Measurements from ENCODE around the gene SERPINA9. TPM values are rescaled to one million over a fixed set of nuclear protein-coding genes. Genes with fewer than 3 reads are reported as not detected.

The SERPINA9 gene
- total and polyA plus RNA-seq, 4 experiments from 2014 or later: not detected

DNA sequence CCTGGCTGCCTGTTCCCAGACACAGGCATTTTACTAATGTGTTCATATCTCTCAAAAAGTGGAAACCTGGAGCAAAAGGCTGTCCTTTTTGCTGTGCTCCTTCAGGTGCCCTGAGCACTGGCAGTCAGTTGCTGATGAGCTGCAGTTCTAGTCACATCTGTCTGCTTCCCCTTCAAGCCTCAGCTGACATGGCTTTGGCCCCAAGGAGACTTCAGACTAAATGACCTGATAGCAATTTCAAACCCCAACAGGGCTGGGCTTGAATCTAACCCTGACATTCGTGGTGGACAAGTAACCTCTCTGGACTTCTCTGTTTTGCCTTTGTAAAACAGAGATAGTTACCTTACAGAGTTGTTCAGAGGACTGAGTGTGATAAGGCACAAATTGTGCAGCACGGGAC lies 5.7 kb downstream of the SERPINA9 start:
- ChIA-PET CTCF (ENCODE audit: partially characterized antibody) (no interaction called here), POLR2A (ENCODE audit: partially characterized antibody) (no interaction called here)
- H3K36me3 Mint-ChIP-seq: peaks cover 0 to 6% of the 10 kb centered on the region in 2 donors
- H3K9me3 ChIP-seq (ENCODE audit: control insufficient read depth in 1 of 2, low read length in 2 of 2): no peaks in the 10 kb centered on the region
- peaks cover 17% of the 10 kb centered on the region in 2 donors for H3K27me3 Mint-ChIP-seq
- no peak overlapping the region for H3K4me3 Mint-ChIP-seq
- no peak overlapping the region for H3K27ac Mint-ChIP-seq
- no peaks in the 10 kb centered on the region for H3K4me1 ChIP-seq (ENCODE audit: insufficient read depth, low read length)
- no peaks in the 10 kb centered on the region for H3K36me3 ChIP-seq (ENCODE audit: insufficient read depth, low read length)
- H3K4me3 ChIP-seq (ENCODE audit: low read length in 2 of 2): no peak overlapping the region
- no peak overlapping the region for H3K27ac ChIP-seq (ENCODE audit: low read depth, low read length)
- DNase-seq: no peak
- no peaks in the 10 kb centered on the region for H3K4me1 Mint-ChIP-seq
- H3K9me3 Mint-ChIP-seq: peaks cover 0 to 12% (median 5%) of the 10 kb centered on the region in 8 donors
- intact Hi-C loops (cut with micrococcal nuclease): no loop called here
- peaks cover 3% of the 10 kb centered on the region for H3K27me3 ChIP-seq (ENCODE audit: insufficient read depth, low read length)

DNA sequence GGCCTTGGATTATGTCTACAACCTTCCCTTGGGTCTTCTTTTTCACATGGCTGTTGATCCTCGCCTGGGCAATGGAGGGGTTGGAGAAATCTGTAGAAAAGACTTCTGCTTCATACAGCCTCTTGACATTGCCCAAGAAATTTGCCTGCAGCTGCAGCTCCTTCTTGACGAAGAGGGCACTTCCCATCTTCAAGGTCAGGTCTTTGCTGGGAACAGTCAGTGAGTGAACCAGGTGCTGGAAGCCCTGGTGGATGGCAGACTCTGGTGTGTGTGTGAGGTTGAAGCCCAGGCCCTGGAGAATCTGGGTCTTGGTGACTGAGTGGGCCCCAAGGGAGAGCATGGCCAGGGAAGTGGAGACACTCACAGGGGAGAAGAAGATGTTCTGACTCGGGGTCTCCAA lies 6.7 kb downstream of the SERPINA9 start:
- intact Hi-C loops (cut with micrococcal nuclease): no loop called here
- H3K36me3 Mint-ChIP-seq: peaks cover 0 to 6% of the 10 kb centered on the region in 2 donors
- peaks cover 0 to 12% (median 6%) of the 10 kb centered on the region in 8 donors for H3K9me3 Mint-ChIP-seq
- DNase-seq: no peak
- no peak overlapping the region for H3K27ac Mint-ChIP-seq
- no peak overlapping the region for H3K27ac ChIP-seq (ENCODE audit: low read depth, low read length)
- no peaks in the 10 kb centered on the region for H3K36me3 ChIP-seq (ENCODE audit: insufficient read depth, low read length)
- POLR2A ChIA-PET (ENCODE audit: partially characterized antibody): no interaction called here
- peaks cover 17% of the 10 kb centered on the region in 2 donors for H3K27me3 Mint-ChIP-seq
- H3K4me3 Mint-ChIP-seq: no peak overlapping the region
- CTCF ChIA-PET (ENCODE audit: partially characterized antibody): no interaction called here
- H3K9me3 ChIP-seq (ENCODE audit: control insufficient read depth in 1 of 2, low read length in 2 of 2): no peaks in the 10 kb centered on the region
- H3K4me1 Mint-ChIP-seq: no peaks in the 10 kb centered on the region
- H3K4me3 ChIP-seq (ENCODE audit: low read length in 2 of 2): no peak overlapping the region
- peaks cover 3% of the 10 kb centered on the region for H3K27me3 ChIP-seq (ENCODE audit: insufficient read depth, low read length)
- H3K4me1 ChIP-seq (ENCODE audit: insufficient read depth, low read length): no peaks in the 10 kb centered on the region

DNA sequence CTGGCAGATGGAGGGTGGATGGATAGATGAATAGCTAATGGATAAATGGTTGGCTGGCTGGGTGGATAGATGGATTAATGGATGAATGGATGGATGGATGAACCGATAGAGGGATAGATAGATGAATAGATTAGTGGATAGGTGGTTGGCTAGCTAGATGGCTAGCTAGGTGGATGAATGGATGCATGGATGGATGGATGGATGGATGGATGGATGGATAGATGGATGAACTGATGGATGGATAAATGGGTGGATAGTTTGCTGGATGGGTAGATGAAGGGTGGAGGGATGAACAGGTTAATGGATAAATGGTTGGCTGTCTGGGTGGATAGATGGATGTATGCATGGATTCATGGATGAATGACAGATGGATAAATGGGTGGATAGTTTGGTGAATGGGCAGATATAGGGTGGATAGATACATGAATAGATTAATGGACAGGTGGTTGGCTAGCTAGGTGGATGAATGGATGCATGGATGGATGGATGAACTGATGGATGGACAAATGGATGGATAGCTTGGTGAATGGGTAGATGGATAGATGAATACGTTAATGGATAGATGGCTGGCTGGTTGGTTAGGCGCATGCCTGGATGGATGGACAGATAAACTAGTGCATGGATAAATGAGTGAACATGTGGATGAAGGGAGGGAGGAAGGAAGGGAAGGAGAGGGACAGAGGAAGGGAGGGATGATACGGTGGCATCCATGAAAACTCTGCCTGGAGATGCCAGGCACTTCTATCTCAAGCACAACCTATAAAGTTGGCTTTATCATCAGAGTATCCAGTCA lies 8.1 kb downstream of the SERPINA9 start:
- Mint-ChIP-seq H3K9me3 (peaks cover 0 to 17% (median 8%) of the 10 kb centered on the region in 8 donors), H3K27me3 (peaks cover 18% of the 10 kb centered on the region in 2 donors), H3K4me1 (no peaks in the 10 kb centered on the region), H3K4me3 (no peak overlapping the region), H3K36me3 (peaks cover 0 to 6% of the 10 kb centered on the region in 2 donors), H3K27ac (no peak overlapping the region)
- H3K27me3 ChIP-seq (ENCODE audit: insufficient read depth, low read length): peaks cover 3% of the 10 kb centered on the region
- no peaks in the 10 kb centered on the region for H3K4me1 ChIP-seq (ENCODE audit: insufficient read depth, low read length)
- DNase-seq: no peak
- no peaks in the 10 kb centered on the region for H3K36me3 ChIP-seq (ENCODE audit: insufficient read depth, low read length)
- ChIA-PET POLR2A (ENCODE audit: partially characterized antibody) (no interaction called here), CTCF (ENCODE audit: partially characterized antibody) (interaction anchor here (1.0 kb wide), 1 partner anchor 18 kb away, joined by 4 read pairs; no protein-coding TSS in a partner anchor)
- H3K9me3 ChIP-seq (ENCODE audit: control insufficient read depth in 1 of 2, low read length in 2 of 2): no peaks in the 10 kb centered on the region
- no peak overlapping the region for H3K4me3 ChIP-seq (ENCODE audit: low read length in 2 of 2)
- no peak overlapping the region for H3K27ac ChIP-seq (ENCODE audit: low read depth, low read length)
- intact Hi-C loops (cut with micrococcal nuclease): no loop called here

DNA sequence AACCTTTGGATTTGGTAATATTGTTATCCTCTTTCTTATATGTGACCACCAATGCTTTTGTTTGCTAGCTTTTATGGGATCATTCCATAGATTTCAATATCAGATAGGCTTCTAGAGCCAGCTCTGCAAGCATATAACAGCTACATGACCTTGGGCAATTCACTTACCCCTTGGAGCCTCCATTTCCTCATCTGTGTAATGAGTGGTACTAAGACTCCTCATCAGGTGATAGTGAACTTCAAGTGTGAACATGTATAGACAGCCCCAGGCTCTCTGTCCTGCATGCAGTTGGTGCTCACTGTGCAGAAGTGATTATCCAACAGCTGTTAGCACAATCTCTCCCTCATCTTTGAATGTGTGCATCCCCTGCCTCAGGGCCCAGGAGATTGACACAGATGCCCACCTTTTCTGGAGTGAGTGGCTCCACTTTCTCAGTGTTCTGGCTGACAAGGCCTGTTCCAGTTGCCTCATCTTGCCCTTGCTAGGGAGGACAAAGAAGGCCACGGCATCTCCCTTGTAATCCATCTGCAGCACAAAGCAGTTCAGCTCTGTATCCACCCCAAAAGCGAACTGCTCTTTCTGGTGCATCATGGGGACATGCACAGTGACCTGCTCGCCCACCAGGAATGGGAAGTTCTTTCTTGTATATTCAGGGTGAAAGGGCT lies 9.2 kb downstream of the SERPINA9 start:
- DNase-seq: no peak
- intact Hi-C loops (cut with micrococcal nuclease): no loop called here
- ChIA-PET CTCF (ENCODE audit: partially characterized antibody) (interaction anchor here (1.2 kb wide), 1 partner anchor 19 kb away, joined by 3 read pairs; no protein-coding TSS in a partner anchor), POLR2A (ENCODE audit: partially characterized antibody) (no interaction called here)
- no peak overlapping the region for H3K27ac Mint-ChIP-seq
- no peaks in the 10 kb centered on the region for H3K9me3 ChIP-seq (ENCODE audit: control insufficient read depth in 1 of 2, low read length in 2 of 2)
- no peak overlapping the region for H3K4me3 ChIP-seq (ENCODE audit: low read length in 2 of 2)
- H3K9me3 Mint-ChIP-seq: peaks cover 0 to 17% (median 9%) of the 10 kb centered on the region in 8 donors
- peaks cover 0 to 6% of the 10 kb centered on the region in 2 donors for H3K36me3 Mint-ChIP-seq
- H3K36me3 ChIP-seq (ENCODE audit: insufficient read depth, low read length): no peaks in the 10 kb centered on the region
- no peaks in the 10 kb centered on the region for H3K4me1 Mint-ChIP-seq
- no peaks in the 10 kb centered on the region for H3K27me3 ChIP-seq (ENCODE audit: insufficient read depth, low read length)
- no peak overlapping the region for H3K4me3 Mint-ChIP-seq
- peaks cover 11 to 18% of the 10 kb centered on the region in 2 donors for H3K27me3 Mint-ChIP-seq
- no peaks in the 10 kb centered on the region for H3K4me1 ChIP-seq (ENCODE audit: insufficient read depth, low read length)
- H3K27ac ChIP-seq (ENCODE audit: low read depth, low read length): no peak overlapping the region

DNA sequence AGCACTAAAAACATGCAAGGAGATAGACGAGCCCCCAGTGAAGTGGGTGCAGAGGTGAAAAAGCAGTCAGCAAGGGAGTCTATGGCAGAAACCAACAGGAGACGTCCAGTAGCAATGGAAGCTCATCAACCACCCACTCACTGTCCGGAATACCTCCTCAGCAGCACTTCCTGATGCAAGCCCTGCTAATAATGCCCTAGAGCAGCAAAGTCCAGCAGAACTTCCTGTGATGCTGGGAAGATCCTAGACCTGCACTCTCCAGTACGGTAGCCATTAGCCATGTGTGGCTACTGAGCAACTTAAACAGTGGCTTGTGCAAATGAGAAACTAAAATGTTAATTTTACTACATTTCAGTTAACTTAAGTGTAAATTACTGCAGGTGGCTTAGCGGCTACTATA lies 11.0 kb downstream of the SERPINA9 start:
- H3K27me3 Mint-ChIP-seq: peaks cover 9 to 20% of the 10 kb centered on the region in 2 donors
- ChIA-PET CTCF (ENCODE audit: partially characterized antibody) (no interaction called here), POLR2A (ENCODE audit: partially characterized antibody) (no interaction called here)
- H3K27ac Mint-ChIP-seq: no peak overlapping the region
- H3K36me3 ChIP-seq (ENCODE audit: insufficient read depth, low read length): no peaks in the 10 kb centered on the region
- no peaks in the 10 kb centered on the region for H3K4me1 ChIP-seq (ENCODE audit: insufficient read depth, low read length)
- H3K9me3 Mint-ChIP-seq: peaks cover 2 to 22% (median 9%) of the 10 kb centered on the region in 8 donors
- H3K27me3 ChIP-seq (ENCODE audit: insufficient read depth, low read length): no peaks in the 10 kb centered on the region
- peaks cover 0 to 6% of the 10 kb centered on the region in 2 donors for H3K36me3 Mint-ChIP-seq
- H3K4me3 Mint-ChIP-seq: no peak overlapping the region
- intact Hi-C loops (cut with micrococcal nuclease): no loop called here
- H3K9me3 ChIP-seq (ENCODE audit: control insufficient read depth in 1 of 2, low read length in 2 of 2): no peaks in the 10 kb centered on the region
- H3K4me1 Mint-ChIP-seq: no peaks in the 10 kb centered on the region
- no peak overlapping the region for H3K27ac ChIP-seq (ENCODE audit: low read depth, low read length)
- H3K4me3 ChIP-seq (ENCODE audit: low read length in 2 of 2): no peak overlapping the region
- no peak for DNase-seq

DNA sequence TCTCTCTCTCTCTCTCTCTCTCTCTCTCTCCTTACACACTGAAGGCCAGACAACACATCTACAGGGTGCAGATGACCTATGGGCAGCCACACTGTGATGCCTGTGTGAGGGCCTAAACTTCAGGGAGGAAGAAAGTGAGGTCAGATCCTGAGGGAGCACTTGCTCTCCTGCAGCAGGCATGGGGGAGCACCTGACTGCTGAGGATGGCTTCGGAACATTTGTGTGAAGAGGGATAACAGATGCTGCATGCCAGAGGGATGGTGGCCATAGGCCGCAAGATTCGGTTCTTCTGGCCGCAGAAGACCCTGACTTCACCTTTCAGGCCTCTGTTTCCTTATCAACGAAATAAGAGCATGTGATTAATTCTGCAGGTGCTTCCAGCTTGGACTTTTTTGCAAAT lies 11.7 kb downstream of the SERPINA9 start:
- Mint-ChIP-seq H3K27me3 (peaks cover 9 to 20% of the 10 kb centered on the region in 2 donors), H3K27ac (no peak overlapping the region), H3K36me3 (peaks cover 0 to 6% of the 10 kb centered on the region in 2 donors), H3K9me3 (peaks cover 2 to 22% (median 9%) of the 10 kb centered on the region in 8 donors), H3K4me1 (no peaks in the 10 kb centered on the region), H3K4me3 (no peak overlapping the region)
- intact Hi-C loops (cut with micrococcal nuclease): no loop called here
- no peak for DNase-seq
- Histone ChIP-seq H3K36me3 (ENCODE audit: insufficient read depth, low read length) (no peaks in the 10 kb centered on the region), H3K9me3 (ENCODE audit: control insufficient read depth in 1 of 2, low read length in 2 of 2) (no peaks in the 10 kb centered on the region), H3K4me1 (ENCODE audit: insufficient read depth, low read length) (no peaks in the 10 kb centered on the region), H3K27me3 (ENCODE audit: insufficient read depth, low read length) (no peaks in the 10 kb centered on the region), H3K4me3 (ENCODE audit: low read length in 2 of 2) (no peak overlapping the region), H3K27ac (ENCODE audit: low read depth, low read length) (no peak overlapping the region)
- CTCF ChIA-PET (ENCODE audit: partially characterized antibody): no interaction called here
- POLR2A ChIA-PET (ENCODE audit: partially characterized antibody): no interaction called here

DNA sequence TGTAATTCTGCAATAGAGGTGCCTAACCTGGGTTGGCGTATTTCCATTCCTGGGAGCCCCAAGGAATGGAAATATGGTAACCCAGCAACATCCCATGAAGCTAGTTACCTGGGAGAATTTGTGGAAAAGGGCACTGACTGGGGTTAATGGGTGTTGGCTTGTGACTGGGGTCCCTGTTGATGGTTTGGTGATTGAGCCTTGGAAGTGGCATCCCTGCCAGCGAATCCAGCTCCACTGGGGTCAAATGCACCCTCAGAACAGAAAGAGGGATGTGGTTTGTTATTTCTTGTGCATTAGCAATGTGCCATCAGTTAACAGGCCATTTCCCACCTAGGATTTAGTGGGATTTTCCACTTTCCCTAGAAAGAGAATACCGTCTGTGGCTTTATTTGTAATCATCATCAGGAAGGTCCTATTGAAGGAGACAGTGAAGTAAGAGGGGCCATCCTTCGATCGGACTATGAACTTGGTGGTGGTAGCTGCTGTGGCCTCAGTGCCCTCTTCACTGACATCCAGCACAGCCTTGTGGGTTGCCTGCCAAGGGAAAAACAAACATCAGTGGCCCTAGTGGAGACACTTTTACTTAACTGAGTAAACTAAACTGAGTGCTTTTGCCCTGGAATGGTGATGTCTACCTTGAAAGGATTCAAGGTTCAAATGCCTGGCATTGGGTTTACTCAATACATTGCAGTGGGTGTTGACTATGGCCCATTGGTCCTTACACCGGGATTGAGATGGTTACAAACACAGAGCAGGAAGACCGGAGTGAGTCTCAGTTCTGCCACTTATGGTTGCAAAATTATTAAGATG lies 13.0 kb downstream of the SERPINA9 start:
- H3K36me3 Mint-ChIP-seq: peaks cover 0 to 6% of the 10 kb centered on the region in 2 donors
- intact Hi-C loops (cut with micrococcal nuclease): no loop called here
- Histone ChIP-seq H3K27ac (ENCODE audit: low read depth, low read length) (no peak overlapping the region), H3K27me3 (ENCODE audit: insufficient read depth, low read length) (no peaks in the 10 kb centered on the region), H3K9me3 (ENCODE audit: control insufficient read depth in 1 of 2, low read length in 2 of 2) (no peaks in the 10 kb centered on the region), H3K4me1 (ENCODE audit: insufficient read depth, low read length) (no peaks in the 10 kb centered on the region), H3K4me3 (ENCODE audit: low read length in 2 of 2) (no peak overlapping the region), H3K36me3 (ENCODE audit: insufficient read depth, low read length) (no peaks in the 10 kb centered on the region)
- ChIA-PET CTCF (ENCODE audit: partially characterized antibody) (no interaction called here), POLR2A (ENCODE audit: partially characterized antibody) (no interaction called here)
- H3K4me3 Mint-ChIP-seq: no peak overlapping the region
- no peak for DNase-seq
- peaks cover 6 to 18% of the 10 kb centered on the region in 2 donors for H3K27me3 Mint-ChIP-seq
- no peak overlapping the region for H3K27ac Mint-ChIP-seq
- peaks cover 2 to 27% (median 11%) of the 10 kb centered on the region in 8 donors for H3K9me3 Mint-ChIP-seq
- H3K4me1 Mint-ChIP-seq: no peaks in the 10 kb centered on the region
